GM12878 (cell line): ENCODE results near the gene CDC45. TPM values are rescaled to one million over a fixed set of nuclear protein-coding genes. Genes with fewer than 3 reads are reported as not detected.

Source experiments
- ATAC-seq: fragments of 200-7000 bp; cut with Tn5 transposase; 3 replicates; pipeline ENCODE4 v1.9.1; 2020; ENCODE audit warnings: mild to moderate bottlenecking, moderate library complexity
- BruUV-seq: library from RNA; stranded (reverse); fragments of 400-500 nt; replicated peaks from 2 replicates; lab custom pipeline; 2021; lab: Mats Ljungman, UMichigan
- CTCF ChIA-PET: fragments of 300-600 bp; sonication (Branson Sonifier 250); formaldehyde crosslinking; extraction: SDS; loops from one replicate; lab custom pipeline; 2021; ENCODE audit warnings: inconsistent platforms; lab: Yijun Ruan, JAX
- POLR2A ChIA-PET: fragments of 350-600 bp; formaldehyde crosslinking; extraction: SDS; loops from one replicate; lab custom pipeline; 2021; ENCODE audit warnings: inconsistent platforms; lab: Charles Lee
- RAD21 ChIA-PET: fragments of 300-600 bp; sonication (Branson Sonifier 250); formaldehyde crosslinking; loops from one replicate; lab custom pipeline; 2023; ENCODE audit warnings: antibody characterized with exemption; ENCODE audit not compliant: unreplicated experiment; lab: Charles Lee
- SMC1A ChIA-PET: fragments of 300-600 bp; sonication (Branson Sonifier 250); formaldehyde crosslinking; loops from one replicate; lab custom pipeline; 2023; ENCODE audit not compliant: unreplicated experiment, uncharacterized antibody; lab: Charles Lee
- DNase-seq: peaks from one replicate; pipeline ENCODE4 v3.0.0-alpha.2; 2011; ENCODE audit warnings: low read depth, low spot score
- FAIRE-seq: peaks from 3 replicates; lab custom pipeline; 2011; peaks lifted over from hg19 to GRCh38; lab: Jason Lieb, UNC
- H2AFZ ChIP-seq: 2 replicates; pipeline ENCODE4 v1.6.0; 2011; ENCODE audit warnings: low read depth, low read length, control low read depth; ENCODE audit not compliant: control insufficient read depth
- H3K27ac ChIP-seq: 2 replicates; pipeline ENCODE4 v1.5.1; 2011; ENCODE audit warnings: control low read depth; ENCODE audit not compliant: control insufficient read depth, insufficient read depth
- H3K27me3 ChIP-seq, 2 experiments: replicated peaks in 1 of 2; 2 replicates each; pipeline versions ENCODE4 v1.6.0 to v1.6.1; 2011; ENCODE audit warnings: low read length in 1 of 2; ENCODE audit not compliant: control insufficient read depth in 2 of 2, insufficient read depth in 2 of 2
- H3K36me3 ChIP-seq, 2 experiments: 2 replicates each; pipeline ENCODE4 v1.5.1; 2011; ENCODE audit warnings: low read length in 1 of 2; ENCODE audit not compliant: control insufficient read depth in 2 of 2, insufficient read depth in 2 of 2
- H3K4me1 ChIP-seq: 2 replicates; pipeline ENCODE4 v1.6.1; 2011; ENCODE audit warnings: mild to moderate bottlenecking, low read length, moderate library complexity, mixed read lengths; ENCODE audit not compliant: control insufficient read depth, insufficient read depth
- H3K4me2 ChIP-seq: 2 replicates; pipeline ENCODE4 v1.6.0; 2011; ENCODE audit warnings: control low read depth; ENCODE audit not compliant: control insufficient read depth, insufficient read depth
- H3K4me3 ChIP-seq: fragments of 200-600 bp; sonication (generic); 2 replicates; pipeline ENCODE4 v1.5.1; 2016
- H3K79me2 ChIP-seq: 2 replicates; pipeline ENCODE4 v1.6.0; 2011; ENCODE audit warnings: low read length; ENCODE audit not compliant: control insufficient read depth, insufficient read depth
- H3K9ac ChIP-seq: 2 replicates; pipeline ENCODE4 v1.8.0; 2011; ENCODE audit warnings: low read length, control low read depth, mixed read lengths; ENCODE audit not compliant: control insufficient read depth, insufficient read depth
- H3K9me3 ChIP-seq: replicated peaks from 3 replicates; pipeline ENCODE4 v1.5.1; 2011; ENCODE audit warnings: mild to moderate bottlenecking, low read length; ENCODE audit not compliant: control insufficient read depth, insufficient read depth
- H4K20me1 ChIP-seq: 2 replicates; pipeline ENCODE4 v1.6.0; 2011; ENCODE audit not compliant: control insufficient read depth, insufficient read depth
- BCL3 ChIP-seq: IDR thresholded peaks from 2 replicates; pipeline ENCODE4 v1.6.1; 2011; ENCODE audit warnings: borderline replicate concordance, low read depth, mild to moderate bottlenecking, moderate library complexity, low read length; ENCODE audit not compliant: insufficient read depth, poor library complexity, severe bottlenecking
- BCLAF1 ChIP-seq: fragments of 450-650 bp; IDR thresholded peaks from 2 replicates; pipeline ENCODE4 v1.6.1; 2017; ENCODE audit warnings: antibody characterized with exemption, mild to moderate bottlenecking, moderate library complexity
- CHD4 ChIP-seq: fragments of 200-600 bp; sonication (generic); IDR thresholded peaks from 2 replicates; pipeline ENCODE4 v1.6.1; 2016; ENCODE audit warnings: mild to moderate bottlenecking
- JUNB ChIP-seq: IDR thresholded peaks from 2 replicates; pipeline ENCODE4 v1.6.1; 2016; ENCODE audit warnings: antibody characterized with exemption, mild to moderate bottlenecking
- RCOR1 ChIP-seq: conservative IDR thresholded peaks from 2 replicates; pipeline ENCODE4 v1.6.1; 2012; ENCODE audit warnings: low read depth, low read length, improper control_type of control experiment
- SMARCA5 ChIP-seq: fragments of 450-650 bp; IDR thresholded peaks from 2 replicates; pipeline ENCODE4 v1.6.1; 2017; ENCODE audit warnings: mild to moderate bottlenecking
- SP1 ChIP-seq: IDR thresholded peaks from one replicate; pipeline ENCODE4 v1.6.1; 2011; ENCODE audit warnings: low read depth, low read length
- SRF ChIP-seq, 2 experiments: IDR thresholded peaks; 2 replicates each; pipeline ENCODE4 v1.6.1; 2011; ENCODE audit warnings: low read depth in 2 of 2, low read length in 2 of 2, mild to moderate bottlenecking in 1 of 2, moderate library complexity in 1 of 2
- STAT3 ChIP-seq: IDR thresholded peaks from 2 replicates; pipeline ENCODE4 v1.6.1; 2011; ENCODE audit warnings: low read depth, low read length, improper control_type of control experiment
- SUPT20H ChIP-seq: IDR thresholded peaks from 2 replicates; pipeline ENCODE4 v1.6.1; 2011; ENCODE audit warnings: low read depth, mild to moderate bottlenecking, low read length, moderate library complexity, borderline replicate concordance; ENCODE audit not compliant: control insufficient read depth
- ZBTB4 ChIP-seq: fragments of 450-650 bp; formaldehyde crosslinking; IDR thresholded peaks from 2 replicates; pipeline ENCODE4 v1.4.0; 2022; ENCODE audit warnings: mild to moderate bottlenecking, moderate library complexity
- ZNF274 ChIP-seq: IDR thresholded peaks from one replicate; pipeline ENCODE4 v1.8.0; 2011; ENCODE audit not compliant: insufficient read length, insufficient read depth
- ZNF592 ChIP-seq: fragments of 450-650 bp; IDR thresholded peaks from 2 replicates; pipeline ENCODE4 v1.6.1; 2017; ENCODE audit warnings: mild to moderate bottlenecking, moderate library complexity
- WGBS: methylation state at CpG from one replicate; pipeline ENCODE4 v1.1.6; 2016; ENCODE audit warnings: low lambda C conversion rate; ENCODE audit not compliant: insufficient replicate concordance, insufficient coverage; ENCODE audit errors: missing lambda C conversion rate; 5-methylcytosine and 5-hydroxymethylcytosine counted together
- in situ Hi-C: fragments of 300-500 bp; cut with MboI; formaldehyde crosslinking; loops from 9 replicates; pipeline ENCODE4 v1.14.3; 2018; ENCODE audit warnings: mixed read lengths
- intact Hi-C: fragments of 100-400 bp; cut with micrococcal nuclease; formaldehyde crosslinking; loops from one replicate; pipeline ENCODE4 v1.14.2; 2022; ENCODE audit not compliant: unreplicated experiment
- polyA plus RNA-seq, 11 experiments: library from polyadenylated mRNA; depleted of rRNA in 4 of 11; unstranded in 6 of 11; stranded (reverse) in 5 of 11; fragments of >200 nt; fragmentation: Nextera tagmentation in 4 of 11; fragmentation: Illumina TruSeq in 1 of 11; extraction: Ambion mirVana in 4 of 11; extraction: Trizol in 1 of 11; gene quantifications; 1 replicate in 1 of 11; 2 replicates in 10 of 11; pipeline versions ENCODE4 v1.2.1 to v1.2.3, GENCODE V29; 2011 to 2016; ENCODE audit warnings: inconsistent platforms in 2 of 11, missing spikeins in 2 of 11, low read depth in 1 of 11
- total RNA-seq, 4 experiments: library from RNA; depleted of rRNA in 3 of 4; stranded (reverse); fragments of >200 nt in 3 of 4; fragmentation: Illumina TruSeq in 1 of 4; extraction: Trizol in 1 of 4; gene quantifications; 2 replicates each; pipeline versions ENCODE4 v1.2.1 to v1.2.3, GENCODE V29; 2013 to 2021

The CDC45 gene
- total and polyA plus RNA-seq, 10 of the 15 experiments (the other 5 are each of a cell fraction or from before 2014, with no cell fraction given): 40.8 to 88.5 (median 54.2) TPM

GRCh38 chr22:19463008-19463407, 16.7 kb upstream of the CDC45 start:
- FAIRE-seq (no peak), ATAC-seq (no peak), DNase-seq (no peak)
- H3K9ac ChIP-seq: no peak overlapping the region
- H3K4me1 ChIP-seq: no peaks in the 10 kb centered on the region
- H3K79me2 ChIP-seq: no peaks in the 10 kb centered on the region
- no peak overlapping the region for H3K27ac ChIP-seq
- 100% methylated on average over 1 of the region's 1 CpG for WGBS
- RAD21 ChIA-PET: no interaction called here
- H3K4me3 ChIP-seq: no peak overlapping the region
- H3K9me3 ChIP-seq: no peaks in the 10 kb centered on the region
- POLR2A ChIA-PET: interaction anchor here (1.3 kb wide), 1 partner anchor 17 kb away, joined by 3 read pairs; no protein-coding TSS in a partner anchor
- CTCF ChIA-PET: interaction anchor here (0.9 to 1.4 kb wide), 3 partner anchors 11 to 169 kb away, joined by 3 read pairs; no protein-coding TSS in a partner anchor
- peaks cover 23 to 28% of the 10 kb centered on the region in 2 experiments for H3K36me3 ChIP-seq
- peaks cover 2% of the 10 kb centered on the region; the same call in 1 of the 2 replicates for H4K20me1 ChIP-seq
- in situ Hi-C loops: no loop called here
- no peaks in the 10 kb centered on the region for H3K27me3 ChIP-seq
- SMC1A ChIA-PET: interaction anchor here (1.1 kb wide), 1 partner anchor 12 kb away, joined by 3 read pairs; no protein-coding TSS in a partner anchor
- intact Hi-C loops: no loop called here
- H2AFZ ChIP-seq: no peak overlapping the region
- TSS peak; percentile 32 for BruUV-seq
- no peak overlapping the region for H3K4me2 ChIP-seq
- no peak for TF ChIP-seq ZNF274
- no peak for TF ChIP-seq SP1
- TF ChIP-seq SMARCA5: no peak
- TF ChIP-seq JUNB: no peak
- TF ChIP-seq ZBTB4 (CRISPR knock-in tag): no peak
- TF ChIP-seq CHD4: no peak
- no peak for TF ChIP-seq RCOR1
- no peak for TF ChIP-seq SUPT20H
- no peak for TF ChIP-seq SRF (IDR thresholded peaks at IDR 0.05; ENCODE audit: low read depth in 2 of 2, low read length in 2 of 2)
- no peak for TF ChIP-seq ZNF592
- no peak for TF ChIP-seq BCLAF1
- TF ChIP-seq STAT3: no peak
- TF ChIP-seq BCL3: no peak
